Measurements from ENCODE around the gene CAPN7.

The CAPN7 gene

GRCh38 chr3:15228147-15228546, 22.1 kb downstream of the CAPN7 start:
- TF ChIP-seq CEBPB (IDR thresholded peaks at IDR 0.05) (no peak), FOXM1 (IDR thresholded peaks at IDR 0.05; ENCODE audit: borderline replicate concordance, low read depth) (no peak), TEAD4 (IDR thresholded peaks at IDR 0.05) (no peak), YY1 (IDR thresholded peaks at IDR 0.05; ENCODE audit: low read depth) (no peak), RAD21 (IDR thresholded peaks at IDR 0.05; ENCODE audit: low read depth) (no peak), NFIC (IDR thresholded peaks at IDR 0.05) (no peak), REST (IDR thresholded peaks at IDR 0.05; ENCODE audit: low read depth) (no peak), EP300 (IDR thresholded peaks at IDR 0.05; ENCODE audit: borderline replicate concordance) (no peak), USF1 (IDR thresholded peaks at IDR 0.05) (no peak), ZBTB7A (IDR thresholded peaks at IDR 0.05; ENCODE audit: low read depth) (no peak), CREB1 (IDR thresholded peaks at IDR 0.05; ENCODE audit: low read depth) (no peak), EGR1 (IDR thresholded peaks at IDR 0.05) (no peak), TAF1 (IDR thresholded peaks at IDR 0.05; ENCODE audit: low read depth) (no peak), TCF12 (IDR thresholded peaks at IDR 0.05; ENCODE audit: low read depth) (no peak), MAX (IDR thresholded peaks at IDR 0.05) (no peak)

GRCh38 chr3:15229262-15229661, 23.2 kb downstream of the CAPN7 start:
- no peak for TF ChIP-seq YY1 (IDR thresholded peaks at IDR 0.05; ENCODE audit: low read depth)
- no peak for TF ChIP-seq TCF12 (IDR thresholded peaks at IDR 0.05; ENCODE audit: low read depth)
- TF ChIP-seq USF1 (IDR thresholded peaks at IDR 0.05) = no peak
- no peak for TF ChIP-seq TEAD4 (IDR thresholded peaks at IDR 0.05)
- TF ChIP-seq FOXM1 (IDR thresholded peaks at IDR 0.05; ENCODE audit: borderline replicate concordance, low read depth) = no peak
- TF ChIP-seq NFIC (IDR thresholded peaks at IDR 0.05) = no peak
- TF ChIP-seq EGR1 (IDR thresholded peaks at IDR 0.05) = no peak
- TF ChIP-seq MAX (IDR thresholded peaks at IDR 0.05) = no peak
- no peak for TF ChIP-seq ZBTB7A (IDR thresholded peaks at IDR 0.05; ENCODE audit: low read depth)

- TF ChIP-seq USF1 (IDR thresholded peaks at IDR 0.05) (no peak), FOXM1 (IDR thresholded peaks at IDR 0.05; ENCODE audit: borderline replicate concordance, low read depth) (no peak), YY1 (IDR thresholded peaks at IDR 0.05; ENCODE audit: low read depth) (no peak), RAD21 (IDR thresholded peaks at IDR 0.05; ENCODE audit: low read depth) (peak; percentile 21; the same call in 1 of the 2 replicates)
These were observed 35.3 kb downstream of the CAPN7 start for GRCh38 chr3:15241341-15241740.

GRCh38 chr3:15243822-15244482, 37.9 kb downstream of the CAPN7 start:
- no peak for TF ChIP-seq RAD21 (IDR thresholded peaks at IDR 0.05; ENCODE audit: low read depth)
- no peak for TF ChIP-seq NFIC (IDR thresholded peaks at IDR 0.05)
- TF ChIP-seq TAF1 (IDR thresholded peaks at IDR 0.05; ENCODE audit: low read depth) = no peak
- TF ChIP-seq USF1 (IDR thresholded peaks at IDR 0.05) = no peak
- TF ChIP-seq CEBPB (IDR thresholded peaks at IDR 0.05) = no peak
- TF ChIP-seq TCF12 (IDR thresholded peaks at IDR 0.05; ENCODE audit: low read depth) = no peak
- TF ChIP-seq EGR1 (IDR thresholded peaks at IDR 0.05) = no peak

- TF ChIP-seq MAX (IDR thresholded peaks at IDR 0.05) (no peak), FOXM1 (IDR thresholded peaks at IDR 0.05; ENCODE audit: borderline replicate concordance, low read depth) (no peak), USF1 (IDR thresholded peaks at IDR 0.05) (no peak), TCF12 (IDR thresholded peaks at IDR 0.05; ENCODE audit: low read depth) (no peak)
These were observed 40.1 kb downstream of the CAPN7 start for GRCh38 chr3:15246186-15246585.

GRCh38 chr3:15253023-15253697, 47.1 kb downstream of the CAPN7 start:
- TF ChIP-seq USF1 (IDR thresholded peaks at IDR 0.05) = no peak
- TF ChIP-seq MAX (IDR thresholded peaks at IDR 0.05) = no peak
- no peak for TF ChIP-seq TCF12 (IDR thresholded peaks at IDR 0.05; ENCODE audit: low read depth)
- TF ChIP-seq EP300 (IDR thresholded peaks at IDR 0.05; ENCODE audit: borderline replicate concordance) = no peak
- no peak for TF ChIP-seq CREB1 (IDR thresholded peaks at IDR 0.05; ENCODE audit: low read depth)
- TF ChIP-seq ZBTB7A (IDR thresholded peaks at IDR 0.05; ENCODE audit: low read depth) = no peak
- TF ChIP-seq YY1 (IDR thresholded peaks at IDR 0.05; ENCODE audit: low read depth) = no peak
- TF ChIP-seq TAF1 (IDR thresholded peaks at IDR 0.05; ENCODE audit: low read depth) = no peak
- TF ChIP-seq EGR1 (IDR thresholded peaks at IDR 0.05) = no peak
- no peak for TF ChIP-seq FOXM1 (IDR thresholded peaks at IDR 0.05; ENCODE audit: borderline replicate concordance, low read depth)
- TF ChIP-seq CEBPB (IDR thresholded peaks at IDR 0.05) = no peak

All from Ishikawa (cell line).